ENCODE results near the gene S100A7. TPM values are rescaled to one million over a fixed set of nuclear protein-coding genes. Genes with fewer than 3 reads are reported as not detected.

The S100A7 gene
- total RNA-seq, 2 donors from 2014 or later = not detected

DNA sequence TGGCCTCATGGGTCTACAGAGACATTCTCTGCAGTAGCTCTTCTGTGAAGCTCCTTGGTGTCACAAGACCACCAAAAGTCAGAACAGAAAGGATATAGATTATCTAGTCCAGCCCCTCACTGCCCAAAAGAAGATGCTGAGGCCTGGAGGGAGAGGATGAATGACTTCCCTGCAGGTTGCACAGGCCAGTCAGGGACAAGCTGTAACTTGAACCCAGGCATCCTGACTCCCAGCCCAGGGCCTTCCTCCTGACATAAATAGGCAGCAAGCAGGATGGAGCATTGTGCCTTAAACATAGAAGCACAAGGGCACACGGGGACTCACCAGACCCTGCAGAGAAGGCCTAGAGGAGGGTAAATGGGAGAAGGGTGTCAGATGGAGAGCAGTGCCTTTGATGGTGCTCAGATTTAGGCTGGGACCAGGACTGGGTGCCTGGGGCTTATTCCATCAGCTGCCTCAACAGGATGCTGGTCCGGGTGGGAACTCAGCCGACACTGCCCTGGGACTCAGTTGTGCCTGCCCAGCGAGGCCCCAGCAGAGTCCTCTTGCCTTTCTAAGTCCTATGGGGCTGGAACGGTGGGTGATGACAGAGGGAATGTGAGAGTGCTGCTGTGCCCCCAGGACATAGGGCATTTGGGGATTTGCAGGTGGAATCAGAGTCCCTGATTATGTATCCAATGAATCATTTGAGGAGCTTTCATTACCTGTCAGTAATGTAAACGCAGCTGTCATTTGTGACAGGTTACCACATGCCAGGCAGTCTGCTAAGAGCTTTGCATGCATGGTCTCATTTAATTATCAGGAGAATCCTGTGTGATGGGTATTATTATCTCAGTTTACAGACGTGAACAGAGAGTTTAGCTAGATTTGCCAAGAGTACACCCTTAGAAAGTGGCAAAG, 30.9 kb downstream of the S100A7 start:
- H3K4me1 ChIP-seq (replicated peaks) = no peaks in the 10 kb centered on the region
- WGBS = 57% methylated on average over 7 of the region's 7 CpGs
- H3K9me3 ChIP-seq = no peaks in the 10 kb centered on the region
- H3K36me3 ChIP-seq = no peaks in the 10 kb centered on the region
- DNase-seq (ENCODE audit: low spot score) = no peak
- TF ChIP-seq POLR2A (IDR thresholded peaks at IDR 0.05) = no peak
- no peak for TF ChIP-seq POLR2AphosphoS5 (IDR thresholded peaks at IDR 0.05)
- TF ChIP-seq, protein P1, sequence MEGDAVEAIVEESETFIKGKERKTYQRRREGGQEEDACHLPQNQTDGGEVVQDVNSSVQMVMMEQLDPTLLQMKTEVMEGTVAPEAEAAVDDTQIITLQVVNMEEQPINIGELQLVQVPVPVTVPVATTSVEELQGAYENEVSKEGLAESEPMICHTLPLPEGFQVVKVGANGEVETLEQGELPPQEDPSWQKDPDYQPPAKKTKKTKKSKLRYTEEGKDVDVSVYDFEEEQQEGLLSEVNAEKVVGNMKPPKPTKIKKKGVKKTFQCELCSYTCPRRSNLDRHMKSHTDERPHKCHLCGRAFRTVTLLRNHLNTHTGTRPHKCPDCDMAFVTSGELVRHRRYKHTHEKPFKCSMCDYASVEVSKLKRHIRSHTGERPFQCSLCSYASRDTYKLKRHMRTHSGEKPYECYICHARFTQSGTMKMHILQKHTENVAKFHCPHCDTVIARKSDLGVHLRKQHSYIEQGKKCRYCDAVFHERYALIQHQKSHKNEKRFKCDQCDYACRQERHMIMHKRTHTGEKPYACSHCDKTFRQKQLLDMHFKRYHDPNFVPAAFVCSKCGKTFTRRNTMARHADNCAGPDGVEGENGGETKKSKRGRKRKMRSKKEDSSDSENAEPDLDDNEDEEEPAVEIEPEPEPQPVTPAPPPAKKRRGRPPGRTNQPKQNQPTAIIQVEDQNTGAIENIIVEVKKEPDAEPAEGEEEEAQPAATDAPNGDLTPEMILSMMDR (IDR thresholded peaks at IDR 0.05) = no peak
- intact Hi-C loops (cut with DNase I) = no loop called here
- no peak overlapping the region for H3K27ac ChIP-seq
- no peaks in the 10 kb centered on the region for H3K27me3 ChIP-seq (replicated peaks; ENCODE audit: insufficient read depth)
- H3K4me3 ChIP-seq = no peak overlapping the region

DNA sequence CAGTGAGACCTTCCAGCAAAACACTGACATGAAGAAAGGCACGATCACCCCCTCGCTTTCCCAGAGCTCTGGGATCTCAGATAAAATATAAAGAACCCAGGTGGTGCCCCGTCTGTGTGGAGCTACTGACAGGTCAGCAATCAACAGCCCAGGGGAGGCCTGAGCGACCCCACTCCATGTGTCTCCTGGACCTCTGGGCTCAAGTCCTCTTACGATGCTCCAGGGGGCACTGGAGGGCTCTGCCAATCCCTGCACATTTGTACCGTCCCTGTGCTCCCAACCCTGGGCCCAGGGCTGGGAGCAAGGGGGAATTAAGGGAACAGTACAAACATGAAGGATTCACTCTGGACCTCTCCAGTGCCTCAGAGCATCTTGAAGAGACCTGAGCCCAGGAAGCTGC, 31.7 kb downstream of the S100A7 start:
- intact Hi-C loops (cut with DNase I) = no loop called here
- H3K27ac ChIP-seq = no peak overlapping the region
- 53% methylated on average over 6 of the region's 6 CpGs for WGBS
- DNase-seq (ENCODE audit: low spot score) = no peak
- H3K9me3 ChIP-seq = no peaks in the 10 kb centered on the region
- no peaks in the 10 kb centered on the region for H3K4me1 ChIP-seq (replicated peaks)
- TF ChIP-seq POLR2AphosphoS5 (IDR thresholded peaks at IDR 0.05) = no peak
- TF ChIP-seq, protein P1 (IDR thresholded peaks at IDR 0.05) = no peak
- no peak for TF ChIP-seq POLR2A (IDR thresholded peaks at IDR 0.05)
- H3K4me3 ChIP-seq = no peak overlapping the region
- no peaks in the 10 kb centered on the region for H3K36me3 ChIP-seq
- H3K27me3 ChIP-seq (replicated peaks; ENCODE audit: insufficient read depth) = no peaks in the 10 kb centered on the region

DNA sequence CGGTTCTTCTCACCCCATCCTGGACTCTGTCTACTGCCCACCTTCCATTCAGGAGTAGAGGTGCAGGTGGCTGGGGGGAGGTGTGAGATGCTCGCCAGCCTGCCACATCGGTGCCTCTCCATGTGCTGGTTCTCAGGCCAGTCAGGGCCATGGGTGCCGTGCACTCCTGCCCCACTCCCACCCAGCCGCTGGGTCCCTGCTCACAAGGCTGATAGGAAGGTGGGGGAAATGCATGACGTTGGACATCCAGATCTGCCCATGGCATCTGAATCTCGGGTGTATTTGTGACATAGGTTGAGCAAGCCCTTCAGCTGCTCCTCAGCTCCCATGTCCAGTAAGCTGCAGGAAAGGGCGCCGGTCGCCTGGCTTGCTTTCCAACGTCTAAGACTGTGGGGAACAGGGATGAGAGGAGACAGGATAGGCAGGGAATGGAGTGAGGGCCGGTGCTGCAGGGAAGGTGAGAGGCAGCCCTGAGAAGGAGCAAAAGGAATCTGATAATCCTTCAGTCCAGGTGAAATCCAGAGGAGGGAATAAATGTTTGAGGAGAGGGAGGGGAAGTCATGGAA, 32.3 kb downstream of the S100A7 start:
- Histone ChIP-seq H3K27ac (no peak overlapping the region), H3K4me1 (replicated peaks) (no peaks in the 10 kb centered on the region), H3K9me3 (no peaks in the 10 kb centered on the region), H3K4me3 (no peak overlapping the region), H3K27me3 (replicated peaks; ENCODE audit: insufficient read depth) (no peaks in the 10 kb centered on the region), H3K36me3 (no peaks in the 10 kb centered on the region)
- TF ChIP-seq, protein P1 (IDR thresholded peaks at IDR 0.05) = no peak
- no peak for TF ChIP-seq POLR2AphosphoS5 (IDR thresholded peaks at IDR 0.05)
- no peak for TF ChIP-seq POLR2A (IDR thresholded peaks at IDR 0.05)
- intact Hi-C loops (cut with DNase I) = no loop called here
- WGBS = 81% methylated on average over 12 of the region's 12 CpGs
- no peak for DNase-seq (ENCODE audit: low spot score)

DNA sequence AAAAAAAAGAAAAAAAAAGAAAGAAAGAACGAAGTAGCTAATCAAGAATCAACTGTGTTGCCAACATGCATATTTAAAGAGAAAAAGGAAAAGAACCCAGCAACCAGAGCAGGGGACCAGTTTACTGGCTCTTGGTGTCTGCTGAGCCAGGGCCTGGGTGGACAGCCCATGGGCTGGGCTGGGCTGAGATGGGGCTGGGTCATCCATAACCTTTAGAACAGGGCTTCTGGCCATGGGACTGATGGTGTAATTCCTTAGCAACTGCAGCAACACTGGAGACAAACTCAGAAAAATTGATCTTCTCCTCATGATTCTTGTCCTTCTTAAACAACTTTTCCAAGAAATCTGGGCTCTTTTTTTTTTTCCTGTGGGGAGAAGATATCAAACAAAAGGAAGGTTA, 33.6 kb downstream of the S100A7 start:
- Histone ChIP-seq H3K27ac (no peak overlapping the region), H3K4me1 (replicated peaks) (no peaks in the 10 kb centered on the region), H3K4me3 (no peak overlapping the region), H3K36me3 (no peaks in the 10 kb centered on the region), H3K9me3 (no peaks in the 10 kb centered on the region), H3K27me3 (replicated peaks; ENCODE audit: insufficient read depth) (no peaks in the 10 kb centered on the region)
- no peak for DNase-seq (ENCODE audit: low spot score)
- TF ChIP-seq POLR2AphosphoS5 (IDR thresholded peaks at IDR 0.05) = no peak
- TF ChIP-seq, protein P1 (IDR thresholded peaks at IDR 0.05) = no peak
- TF ChIP-seq POLR2A (IDR thresholded peaks at IDR 0.05) = no peak
- intact Hi-C loops (cut with DNase I) = no loop called here
- 42% methylated on average over 1 of the region's 1 CpG for WGBS
